Measurements from ENCODE around the gene AKAP11. TPM values are rescaled to one million over a fixed set of nuclear protein-coding genes. Genes with fewer than 3 reads are reported as not detected.

AKAP11 gene
- total and polyA plus RNA-seq, 2 experiments from 2014 or later: 4.3 to 21.6 TPM

- H3K27ac Mint-ChIP-seq: no peak overlapping the region
- Histone ChIP-seq H4K20me1 (replicated peaks; ENCODE audit: insufficient read depth) (no peaks in the 10 kb centered on the region), H3K27ac (ENCODE audit: low read depth) (no peak overlapping the region), H3K27me3 (ENCODE audit: insufficient read depth) (no peaks in the 10 kb centered on the region), H3K79me2 (replicated peaks; ENCODE audit: insufficient read depth) (no peaks in the 10 kb centered on the region), H3K4me2 (no peak overlapping the region), H3K4me3 (no peak overlapping the region), H2AFZ (no peak overlapping the region), H3K4me1 (ENCODE audit: insufficient read depth) (peaks cover 10% of the 10 kb centered on the region), H3K36me3 (ENCODE audit: insufficient read depth) (no peaks in the 10 kb centered on the region), H3K9me2 (ENCODE audit: insufficient read depth) (peaks cover 18% of the 10 kb centered on the region), H3F3A (replicated peaks; ENCODE audit: low read depth) (no peaks in the 10 kb centered on the region)
- no peaks in the 10 kb centered on the region for H3K36me3 Mint-ChIP-seq (ENCODE audit: low read depth)
- H3K4me1 Mint-ChIP-seq: peaks cover 9% of the 10 kb centered on the region
- no peak for TF ChIP-seq REST (IDR thresholded peaks at IDR 0.05; ENCODE audit: unreplicated experiment)
- no peak for TF ChIP-seq ZNF114 (CRISPR knock-in tag; IDR thresholded peaks at IDR 0.05)
- TF ChIP-seq CREB1 (CRISPR knock-in tag; IDR thresholded peaks at IDR 0.05; ENCODE audit: low read depth): no peak
- TF ChIP-seq STAT1 (IDR thresholded peaks at IDR 0.05; ENCODE audit: unreplicated experiment): no peak
- no peak for TF ChIP-seq EZH2 (IDR thresholded peaks at IDR 0.05; ENCODE audit: low read depth, unreplicated experiment)
- no peak for TF ChIP-seq NANOG (IDR thresholded peaks at IDR 0.05; ENCODE audit: borderline replicate concordance)
- TF ChIP-seq, protein P1, sequence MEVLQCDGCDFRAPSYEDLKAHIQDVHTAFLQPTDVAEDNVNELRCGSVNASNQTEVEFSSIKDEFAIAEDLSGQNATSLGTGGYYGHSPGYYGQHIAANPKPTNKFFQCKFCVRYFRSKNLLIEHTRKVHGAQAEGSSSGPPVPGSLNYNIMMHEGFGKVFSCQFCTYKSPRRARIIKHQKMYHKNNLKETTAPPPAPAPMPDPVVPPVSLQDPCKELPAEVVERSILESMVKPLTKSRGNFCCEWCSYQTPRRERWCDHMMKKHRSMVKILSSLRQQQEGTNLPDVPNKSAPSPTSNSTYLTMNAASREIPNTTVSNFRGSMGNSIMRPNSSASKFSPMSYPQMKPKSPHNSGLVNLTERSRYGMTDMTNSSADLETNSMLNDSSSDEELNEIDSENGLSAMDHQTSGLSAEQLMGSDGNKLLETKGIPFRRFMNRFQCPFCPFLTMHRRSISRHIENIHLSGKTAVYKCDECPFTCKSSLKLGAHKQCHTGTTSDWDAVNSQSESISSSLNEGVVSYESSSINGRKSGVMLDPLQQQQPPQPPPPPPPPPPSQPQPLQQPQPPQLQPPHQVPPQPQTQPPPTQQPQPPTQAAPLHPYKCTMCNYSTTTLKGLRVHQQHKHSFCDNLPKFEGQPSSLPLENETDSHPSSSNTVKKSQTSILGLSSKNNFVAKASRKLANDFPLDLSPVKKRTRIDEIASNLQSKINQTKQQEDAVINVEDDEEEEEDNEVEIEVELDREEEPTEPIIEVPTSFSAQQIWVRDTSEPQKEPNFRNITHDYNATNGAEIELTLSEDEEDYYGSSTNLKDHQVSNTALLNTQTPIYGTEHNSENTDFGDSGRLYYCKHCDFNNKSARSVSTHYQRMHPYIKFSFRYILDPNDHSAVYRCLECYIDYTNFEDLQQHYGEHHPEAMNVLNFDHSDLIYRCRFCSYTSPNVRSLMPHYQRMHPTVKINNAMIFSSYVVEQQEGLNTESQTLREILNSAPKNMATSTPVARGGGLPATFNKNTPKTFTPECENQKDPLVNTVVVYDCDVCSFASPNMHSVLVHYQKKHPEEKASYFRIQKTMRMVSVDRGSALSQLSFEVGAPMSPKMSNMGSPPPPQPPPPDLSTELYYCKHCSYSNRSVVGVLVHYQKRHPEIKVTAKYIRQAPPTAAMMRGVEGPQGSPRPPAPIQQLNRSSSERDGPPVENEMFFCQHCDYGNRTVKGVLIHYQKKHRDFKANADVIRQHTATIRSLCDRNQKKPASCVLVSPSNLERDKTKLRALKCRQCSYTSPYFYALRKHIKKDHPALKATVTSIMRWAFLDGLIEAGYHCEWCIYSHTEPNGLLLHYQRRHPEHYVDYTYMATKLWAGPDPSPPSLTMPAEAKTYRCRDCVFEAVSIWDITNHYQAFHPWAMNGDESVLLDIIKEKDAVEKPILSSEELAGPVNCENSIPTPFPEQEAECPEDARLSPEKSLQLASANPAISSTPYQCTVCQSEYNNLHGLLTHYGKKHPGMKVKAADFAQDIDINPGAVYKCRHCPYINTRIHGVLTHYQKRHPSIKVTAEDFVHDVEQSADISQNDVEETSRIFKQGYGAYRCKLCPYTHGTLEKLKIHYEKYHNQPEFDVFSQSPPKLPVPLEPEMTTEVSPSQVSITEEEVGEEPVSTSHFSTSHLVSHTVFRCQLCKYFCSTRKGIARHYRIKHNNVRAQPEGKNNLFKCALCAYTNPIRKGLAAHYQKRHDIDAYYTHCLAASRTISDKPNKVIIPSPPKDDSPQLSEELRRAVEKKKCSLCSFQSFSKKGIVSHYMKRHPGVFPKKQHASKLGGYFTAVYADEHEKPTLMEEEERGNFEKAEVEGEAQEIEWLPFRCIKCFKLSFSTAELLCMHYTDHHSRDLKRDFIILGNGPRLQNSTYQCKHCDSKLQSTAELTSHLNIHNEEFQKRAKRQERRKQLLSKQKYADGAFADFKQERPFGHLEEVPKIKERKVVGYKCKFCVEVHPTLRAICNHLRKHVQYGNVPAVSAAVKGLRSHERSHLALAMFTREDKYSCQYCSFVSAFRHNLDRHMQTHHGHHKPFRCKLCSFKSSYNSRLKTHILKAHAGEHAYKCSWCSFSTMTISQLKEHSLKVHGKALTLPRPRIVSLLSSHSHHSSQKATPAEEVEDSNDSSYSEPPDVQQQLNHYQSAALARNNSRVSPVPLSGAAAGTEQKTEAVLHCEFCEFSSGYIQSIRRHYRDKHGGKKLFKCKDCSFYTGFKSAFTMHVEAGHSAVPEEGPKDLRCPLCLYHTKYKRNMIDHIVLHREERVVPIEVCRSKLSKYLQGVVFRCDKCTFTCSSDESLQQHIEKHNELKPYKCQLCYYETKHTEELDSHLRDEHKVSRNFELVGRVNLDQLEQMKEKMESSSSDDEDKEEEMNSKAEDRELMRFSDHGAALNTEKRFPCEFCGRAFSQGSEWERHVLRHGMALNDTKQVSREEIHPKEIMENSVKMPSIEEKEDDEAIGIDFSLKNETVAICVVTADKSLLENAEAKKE (CRISPR knock-in tag; IDR thresholded peaks at IDR 0.05): no peak
- DNase-seq (ENCODE audit: low spot score): no peak
- no peaks in the 10 kb centered on the region; the same call in 2 of the 3 replicates for H3K9me3 Mint-ChIP-seq
- peaks cover 10% of the 10 kb centered on the region for H3K27me3 Mint-ChIP-seq (ENCODE audit: insufficient read depth, low read depth, poor library complexity)
- H3K4me3 Mint-ChIP-seq: no peak overlapping the region
- no peak for ATAC-seq
Observed at GRCh38 chr13:42345367-42345766, 73.4 kb downstream of the AKAP11 start.
